ENCODE data around the gene CTSD. TPM values are rescaled to one million over a fixed set of nuclear protein-coding genes. Genes with fewer than 3 reads are reported as not detected.

CTSD gene
- total RNA-seq, 1 experiment from 2014 or later: 199 TPM

GRCh38 chr11:1718326-1718725 is 45.4 kb downstream of the CTSD start:
- Mint-ChIP-seq H3K36me3 (no peaks in the 10 kb centered on the region; the same call in 1 of the 2 replicates), H3K4me1 (no peaks in the 10 kb centered on the region), H3K27me3 (ENCODE audit: low read depth) (peaks cover 27% of the 10 kb centered on the region), H3K9me3 (peaks cover 12% of the 10 kb centered on the region), H3K4me3 (no peak overlapping the region), H3K27ac (no peak overlapping the region)
- TF ChIP-seq CBFB (CRISPR knock-in tag; IDR thresholded peaks at IDR 0.05; ENCODE audit: low read depth) (no peak), IRF2 (CRISPR knock-in tag; IDR thresholded peaks at IDR 0.05; ENCODE audit: borderline replicate concordance, low read depth) (no peak), ETV6 (CRISPR knock-in tag; IDR thresholded peaks at IDR 0.05) (no peak), HMGA2 (CRISPR knock-in tag; IDR thresholded peaks at IDR 0.05) (no peak), ELF4 (CRISPR knock-in tag; IDR thresholded peaks at IDR 0.05; ENCODE audit: low read depth) (no peak), SMAD3 (CRISPR knock-in tag; IDR thresholded peaks at IDR 0.05; ENCODE audit: borderline replicate concordance) (no peak), ZNF263 (CRISPR knock-in tag; IDR thresholded peaks at IDR 0.05; ENCODE audit: low read depth) (no peak), FOXK1 (CRISPR knock-in tag; IDR thresholded peaks at IDR 0.05) (no peak), ERG (CRISPR knock-in tag; IDR thresholded peaks at IDR 0.05) (no peak), ZNF416 (CRISPR knock-in tag; IDR thresholded peaks at IDR 0.05) (no peak), E2F1 (CRISPR knock-in tag; IDR thresholded peaks at IDR 0.05) (no peak), EMX1 (CRISPR knock-in tag; IDR thresholded peaks at IDR 0.05) (no peak), ZNF512 (CRISPR knock-in tag; IDR thresholded peaks at IDR 0.05; ENCODE audit: borderline replicate concordance) (no peak), ATF6 (CRISPR knock-in tag; IDR thresholded peaks at IDR 0.05) (no peak), NFYB (CRISPR knock-in tag; conservative IDR thresholded peaks at IDR 0.05; ENCODE audit: low read depth) (no peak), ZNF396 (CRISPR knock-in tag; IDR thresholded peaks at IDR 0.05; ENCODE audit: borderline replicate concordance) (no peak), ATF3 (CRISPR knock-in tag; conservative IDR thresholded peaks at IDR 0.05) (no peak)
- POLR2A ChIA-PET: interaction anchor here (0.7 kb wide), 1 partner anchor 59 kb away, joined by 4 read pairs; no protein-coding TSS in a partner anchor
- ATAC-seq: no peak
- DNase-seq (ENCODE audit: low spot score): no peak
- CTCF ChIA-PET: interaction anchor here (0.7 to 1.8 kb wide), 5 partner anchors 31 to 171 kb away, joined by 3 to 4 read pairs (median 3); no protein-coding TSS in a partner anchor

GRCh38 chr11:1717745-1718144 is 46.0 kb downstream of the CTSD start:
- CTCF ChIA-PET: interaction anchor here (0.7 to 1.8 kb wide), 6 partner anchors 32 to 183 kb away, joined by 3 to 5 read pairs (median 3); no protein-coding TSS in a partner anchor
- no peak overlapping the region for H3K4me3 Mint-ChIP-seq
- no peak for ATAC-seq
- TF ChIP-seq ZNF416 (CRISPR knock-in tag; IDR thresholded peaks at IDR 0.05) (no peak), IRF2 (CRISPR knock-in tag; IDR thresholded peaks at IDR 0.05; ENCODE audit: borderline replicate concordance, low read depth) (no peak), PRRX2 (CRISPR knock-in tag; IDR thresholded peaks at IDR 0.05) (no peak), ZNF671 (CRISPR knock-in tag; IDR thresholded peaks at IDR 0.05) (no peak), NR1H2 (CRISPR knock-in tag; IDR thresholded peaks at IDR 0.05) (no peak), ATF2 (CRISPR knock-in tag; IDR thresholded peaks at IDR 0.05; ENCODE audit: borderline replicate concordance, low read depth) (no peak), JAZF1 (CRISPR knock-in tag; IDR thresholded peaks at IDR 0.05) (no peak), CTCF (IDR thresholded peaks at IDR 0.05) (no peak), OVOL2 (CRISPR knock-in tag; IDR thresholded peaks at IDR 0.05; ENCODE audit: borderline replicate concordance) (no peak), FOXP4 (CRISPR knock-in tag; IDR thresholded peaks at IDR 0.05) (no peak)

More at GRCh38 chr11:1717745-1718144, 46.0 kb downstream of the CTSD start:
- POLR2A ChIA-PET: no interaction called here
- no peak for DNase-seq (ENCODE audit: low spot score)
- no peaks in the 10 kb centered on the region; the same call in 1 of the 2 replicates for H3K36me3 Mint-ChIP-seq
- H3K27me3 Mint-ChIP-seq (ENCODE audit: low read depth): peaks cover 28% of the 10 kb centered on the region
- H3K4me1 Mint-ChIP-seq: no peaks in the 10 kb centered on the region
- H3K9me3 Mint-ChIP-seq: peaks cover 8% of the 10 kb centered on the region
- H3K27ac Mint-ChIP-seq: no peak overlapping the region
